Adrenal gland (tissue), 5 donors: Measurements from ENCODE around the gene DLG3.

Source experiments
- CTCF ChIP-seq, 6 experiments: fragments of 450-650 bp in 4 of 6; fragments of 200-600 bp in 2 of 6; sonication (generic) in 1 of 6; IDR thresholded peaks; 1 replicate in 5 of 6; 2 replicates in 1 of 6; pipeline versions ENCODE4 v1.5.1 to v1.8.0; 2016 to 2021; ENCODE audit warnings: antibody characterized with exemption in 6 of 6, mild to moderate bottlenecking in 2 of 6, moderate library complexity in 1 of 6
- POLR2A ChIP-seq, 2 donors: fragments of 450-650 bp; IDR thresholded peaks; one replicate each; pipeline ENCODE4 v1.6.1; 2017; ENCODE audit warnings: antibody characterized with exemption in 2 of 2, mild to moderate bottlenecking in 2 of 2, moderate library complexity in 1 of 2
- donor health status: DM: no; HTN: no; CAD: no.

GRCh38 chrX:70452143-70452733, 7.6 kb downstream of the DLG3 start:
- TF ChIP-seq CTCF (IDR thresholded peaks at IDR 0.05) (peak; percentile 32 to 62 (median 50)), POLR2A (IDR thresholded peaks at IDR 0.05) (no peak)
